Psoas muscle (tissue), 8 donors: Measurements from ENCODE around the gene CNNM4. TPM values are rescaled to one million over a fixed set of nuclear protein-coding genes. Genes with fewer than 3 reads are reported as not detected.

Experiments used
- ATAC-seq, 4 donors: fragments of 200-7000 bp; cut with Tn5 transposase; one replicate each; pipeline ENCODE4 v1.9.1; 2020; ENCODE audit warnings: moderate library complexity in 3 of 4, mild to moderate bottlenecking in 2 of 4
- DNase-seq, 2 donors: peaks; one replicate each; pipeline ENCODE4 v3.0.0-alpha.2; 2020
- H3K27ac ChIP-seq: fragments of 200-600 bp; one replicate; pipeline ENCODE4 v1.8.0; 2022
- H3K27me3 ChIP-seq, 3 donors: fragments of 200-600 bp in 1 of 3; one replicate each; pipeline versions ENCODE4 v1.6.1 to v1.8.0; 2013 to 2022; ENCODE audit warnings: low read length in 2 of 3, mild to moderate bottlenecking in 2 of 3, moderate library complexity in 1 of 3; ENCODE audit not compliant: insufficient read depth in 3 of 3
- H3K36me3 ChIP-seq, 2 donors: fragments of 200-600 bp in 1 of 2; one replicate each; pipeline versions ENCODE4 v1.6.1 to v1.8.0; 2013 to 2022; ENCODE audit warnings: low read depth in 1 of 2, mild to moderate bottlenecking in 1 of 2, moderate library complexity in 1 of 2; ENCODE audit not compliant: insufficient read depth in 1 of 2
- H3K4me1 ChIP-seq: fragments of 200-600 bp; one replicate; pipeline ENCODE4 v1.8.0; 2022
- H3K4me3 ChIP-seq: fragments of 200-600 bp; one replicate; pipeline ENCODE4 v1.8.0; 2022; ENCODE audit warnings: mild to moderate bottlenecking
- H3K9me3 ChIP-seq: fragments of 200-600 bp; one replicate; pipeline ENCODE4 v1.8.0; 2022
- WGBS, 3 donors: extraction: QIAGEN DNeasy Blood & Tissue Kit; methylation state at CpG; one replicate each; pipeline versions ENCODE4 v1.1.6 to v1.1.7; 2013; 5-methylcytosine and 5-hydroxymethylcytosine counted together
- intact Hi-C, 2 donors: fragments of 100-400 bp; cut with DNase I; formaldehyde crosslinking; loops; one replicate each; pipeline versions ENCODE4 v1.11.0 to v1.14.2; 2022
- polyA plus RNA-seq, 3 donors: library from polyadenylated mRNA; stranded (reverse); fragments of 200-250 nt; gene quantifications; one replicate each; pipeline ENCODE4 v1.2.3, GENCODE V29; 2013
- total RNA-seq, 4 donors: library from RNA; stranded (reverse); fragmentation: NEBNext Ultra II Directional in 2 of 4; extraction: Animal tissue kit (Norgen Biotek cat#: 25700) in 2 of 4; gene quantifications; one replicate each; pipeline versions ENCODE4 v1.2.1 to v1.2.4, GENCODE V29; 2021 to 2023
- TF ChIP-seq, protein P1 (sequence below): fragments of 200-600 bp; IDR thresholded peaks from one replicate; pipeline ENCODE4 v1.8.0; 2022; ENCODE audit warnings: antibody characterized with exemption
- donor health status: healthy with polysubstance abuse.
- donor health status: DM: no; HTN: no; CAD: no; lungs with moderate emphysema.
- donor health status: Bipolar disorder and iron deficiency.
- donor health status: healthy.
- donor health status: DM: yes; HTN: yes; CAD: no.
- donor health status: DM: no; HTN: no; CAD: no.
- donor health status: DM: no; HTN: no; CAD: no.
- donor health status: DM: yes; HTN: yes; CAD: no.

Gene CNNM4
- total and polyA plus RNA-seq, 7 donors: 2.7 to 28.8 (median 12.2) TPM

DNA sequence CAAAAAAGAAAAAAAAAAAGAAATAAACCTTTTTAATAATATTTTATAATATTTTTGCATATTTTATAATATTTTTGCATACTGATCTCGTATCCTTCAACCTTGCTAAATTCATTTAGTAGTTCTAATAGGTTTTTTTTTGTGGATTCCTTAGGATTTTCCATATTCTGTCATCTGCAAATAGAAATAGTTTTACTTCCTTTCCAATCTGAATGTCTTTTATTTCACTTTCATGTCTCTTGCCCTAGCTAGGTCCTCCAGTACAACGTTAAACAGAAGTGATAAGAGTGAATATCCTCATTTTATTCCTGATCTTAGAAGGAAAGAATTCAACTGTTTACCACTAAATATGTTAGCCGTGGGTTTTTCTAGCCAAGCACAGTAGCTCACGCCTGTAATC is 34.6 kb upstream of the CNNM4 start:
- H3K4me1 ChIP-seq: no peaks in the 10 kb centered on the region
- H3K27me3 ChIP-seq: no peaks in the 10 kb centered on the region
- no peak overlapping the region for H3K4me3 ChIP-seq
- WGBS, 3 donors: 91 to 94% (median 93%) methylated on average over 4 of the region's 4 CpGs
- H3K27ac ChIP-seq: no peak overlapping the region
- DNase-seq (no peak), ATAC-seq (no peak)
- no peaks in the 10 kb centered on the region for H3K9me3 ChIP-seq
- H3K36me3 ChIP-seq: peaks cover 0 to 86% of the 10 kb centered on the region in 2 donors
- TF ChIP-seq, protein P1, sequence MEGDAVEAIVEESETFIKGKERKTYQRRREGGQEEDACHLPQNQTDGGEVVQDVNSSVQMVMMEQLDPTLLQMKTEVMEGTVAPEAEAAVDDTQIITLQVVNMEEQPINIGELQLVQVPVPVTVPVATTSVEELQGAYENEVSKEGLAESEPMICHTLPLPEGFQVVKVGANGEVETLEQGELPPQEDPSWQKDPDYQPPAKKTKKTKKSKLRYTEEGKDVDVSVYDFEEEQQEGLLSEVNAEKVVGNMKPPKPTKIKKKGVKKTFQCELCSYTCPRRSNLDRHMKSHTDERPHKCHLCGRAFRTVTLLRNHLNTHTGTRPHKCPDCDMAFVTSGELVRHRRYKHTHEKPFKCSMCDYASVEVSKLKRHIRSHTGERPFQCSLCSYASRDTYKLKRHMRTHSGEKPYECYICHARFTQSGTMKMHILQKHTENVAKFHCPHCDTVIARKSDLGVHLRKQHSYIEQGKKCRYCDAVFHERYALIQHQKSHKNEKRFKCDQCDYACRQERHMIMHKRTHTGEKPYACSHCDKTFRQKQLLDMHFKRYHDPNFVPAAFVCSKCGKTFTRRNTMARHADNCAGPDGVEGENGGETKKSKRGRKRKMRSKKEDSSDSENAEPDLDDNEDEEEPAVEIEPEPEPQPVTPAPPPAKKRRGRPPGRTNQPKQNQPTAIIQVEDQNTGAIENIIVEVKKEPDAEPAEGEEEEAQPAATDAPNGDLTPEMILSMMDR: no peak
- intact Hi-C loops: no loop called here

DNA sequence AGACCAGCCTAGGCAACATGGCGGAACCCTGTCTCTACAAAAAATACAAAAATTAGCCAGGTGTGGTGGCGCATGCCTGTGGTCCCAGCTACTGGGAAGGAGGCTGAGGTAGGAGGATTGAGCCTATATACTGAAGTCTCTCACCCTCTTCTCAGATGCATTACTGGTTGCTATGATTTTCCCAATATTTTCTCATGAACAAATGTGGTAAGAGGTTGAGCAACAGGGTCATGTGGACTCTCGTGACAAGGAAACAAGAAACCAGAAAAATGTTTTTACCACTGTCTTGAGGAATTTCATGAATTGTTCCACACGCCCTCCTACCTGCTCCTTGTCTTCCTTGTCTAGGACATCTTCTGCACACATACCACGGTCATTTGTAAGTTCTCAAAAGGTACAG is 33.3 kb upstream of the CNNM4 start:
- H3K27me3 ChIP-seq: no peaks in the 10 kb centered on the region
- H3K4me3 ChIP-seq: no peak overlapping the region
- H3K27ac ChIP-seq: no peak overlapping the region
- H3K36me3 ChIP-seq: peaks cover 0 to 92% of the 10 kb centered on the region in 2 donors
- DNase-seq (no peak), ATAC-seq (no peak)
- intact Hi-C loops: no loop called here
- no peaks in the 10 kb centered on the region for H3K9me3 ChIP-seq
- no peaks in the 10 kb centered on the region for H3K4me1 ChIP-seq
- 92 to 96% (median 93%) methylated on average over 5 of the region's 5 CpGs for WGBS, 3 donors
- TF ChIP-seq, protein P1: no peak

DNA sequence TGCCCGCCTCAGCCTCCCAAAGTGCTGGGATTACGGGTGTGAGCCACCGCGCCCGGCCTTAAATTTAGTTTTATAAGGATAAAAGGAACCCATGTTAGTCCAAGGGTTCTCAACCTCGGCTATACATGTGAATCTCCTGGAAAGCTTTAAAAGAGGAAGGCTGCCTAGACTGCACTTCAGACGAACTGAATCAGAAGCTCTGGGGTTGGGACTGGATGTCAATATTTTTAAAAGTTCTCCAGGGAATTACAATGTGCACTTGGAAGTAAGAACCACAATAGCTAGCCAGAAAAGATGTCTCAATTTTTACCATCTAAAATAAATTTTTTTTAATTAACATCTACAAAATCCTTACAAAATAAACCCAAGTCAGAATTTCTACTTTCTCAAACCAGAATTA is 31.0 kb upstream of the CNNM4 start:
- no peak for ATAC-seq
- intact Hi-C loops: no loop called here

DNA sequence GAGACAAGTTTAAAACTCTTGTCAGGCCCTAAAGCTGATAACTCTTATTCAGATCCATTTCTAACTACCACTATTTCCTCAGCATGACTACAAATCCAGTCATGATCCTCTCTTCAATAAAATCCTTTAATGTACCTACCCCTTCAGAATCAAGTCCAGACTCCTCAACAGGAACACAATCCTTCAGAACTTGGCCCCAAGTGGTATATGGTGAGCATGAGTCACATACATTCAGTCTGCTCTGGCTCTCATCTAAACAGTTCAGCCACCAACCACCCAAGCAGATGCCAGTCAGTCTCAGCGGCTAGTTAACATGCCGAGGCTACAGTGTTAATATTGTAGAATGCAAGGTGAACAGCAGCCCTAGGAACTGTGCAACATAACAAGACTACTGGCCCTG is 30.5 kb upstream of the CNNM4 start:
- Histone ChIP-seq H3K9me3 (no peaks in the 10 kb centered on the region), H3K4me1 (peaks cover 11% of the 10 kb centered on the region), H3K4me3 (no peak overlapping the region), H3K27me3 (no peaks in the 10 kb centered on the region), H3K36me3 (peaks cover 10 to 94% of the 10 kb centered on the region in 2 donors), H3K27ac (no peak overlapping the region)
- ATAC-seq (no peak), DNase-seq (no peak)
- 91 to 96% (median 93%) methylated on average over 2 of the region's 2 CpGs for WGBS, 3 donors
- TF ChIP-seq, protein P1: no peak
- intact Hi-C loops: no loop called here

More for the DNA sequence above, 31.0 kb upstream of the CNNM4 start:
- Histone ChIP-seq H3K27ac (no peak overlapping the region), H3K4me1 (peaks cover 6% of the 10 kb centered on the region), H3K9me3 (no peaks in the 10 kb centered on the region), H3K27me3 (no peaks in the 10 kb centered on the region), H3K36me3 (peaks cover 10 to 94% of the 10 kb centered on the region in 2 donors), H3K4me3 (no peak overlapping the region)
- no peak for DNase-seq
- WGBS, 3 donors: 86 to 91% (median 89%) methylated on average over 7 of the region's 7 CpGs
- TF ChIP-seq, protein P1: no peak

DNA sequence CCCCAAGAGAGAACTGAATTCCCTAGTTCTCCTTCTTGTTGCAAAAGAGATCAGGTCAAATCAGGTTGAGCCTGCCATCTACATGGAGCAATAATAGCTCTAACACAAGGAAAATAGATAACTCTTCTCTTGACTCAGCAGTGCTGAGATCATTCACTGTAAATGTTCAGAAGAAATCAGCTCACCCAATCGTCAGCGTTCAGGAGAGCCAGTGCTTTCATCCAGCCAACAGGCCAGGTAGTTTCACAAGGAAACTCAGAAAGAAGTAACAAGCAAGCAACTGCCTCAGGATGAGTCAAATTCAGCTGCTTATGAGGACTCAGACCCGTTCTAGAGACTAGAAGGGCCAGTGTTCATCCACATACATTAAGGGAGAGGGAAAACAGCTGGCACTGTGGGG is 26.8 kb upstream of the CNNM4 start:
- intact Hi-C loops: no loop called here
- Histone ChIP-seq H3K27ac (peak overlapping the region; percentile 5), H3K36me3 (peaks cover 14 to 90% of the 10 kb centered on the region in 2 donors), H3K4me3 (no peak overlapping the region), H3K9me3 (no peaks in the 10 kb centered on the region), H3K4me1 (peaks cover 30% of the 10 kb centered on the region), H3K27me3 (no peaks in the 10 kb centered on the region)
- ATAC-seq: peak in 1 of 4 donors; percentile 25
- TF ChIP-seq, protein P1: no peak
- DNase-seq: no peak
- 67 to 78% (median 77%) methylated on average over 3 of the region's 3 CpGs for WGBS, 3 donors
